GM19025 (cell line): Measurements from ENCODE around the gene NPIPA1.
"Not testable (repeated sequence)": the region's sequence is repeated elsewhere in the genome, so short reads cannot be mapped to it uniquely, and the experiment has no call there.

Experiments
- ATAC-seq: cut with Tn5 transposase; IDR thresholded peaks from one replicate; pipeline ENCODE4 v1.9.1; 2021; ENCODE audit warnings: mild to moderate bottlenecking, low read depth, moderate library complexity; ENCODE audit not compliant: unreplicated experiment

The NPIPA1 gene

DNA sequence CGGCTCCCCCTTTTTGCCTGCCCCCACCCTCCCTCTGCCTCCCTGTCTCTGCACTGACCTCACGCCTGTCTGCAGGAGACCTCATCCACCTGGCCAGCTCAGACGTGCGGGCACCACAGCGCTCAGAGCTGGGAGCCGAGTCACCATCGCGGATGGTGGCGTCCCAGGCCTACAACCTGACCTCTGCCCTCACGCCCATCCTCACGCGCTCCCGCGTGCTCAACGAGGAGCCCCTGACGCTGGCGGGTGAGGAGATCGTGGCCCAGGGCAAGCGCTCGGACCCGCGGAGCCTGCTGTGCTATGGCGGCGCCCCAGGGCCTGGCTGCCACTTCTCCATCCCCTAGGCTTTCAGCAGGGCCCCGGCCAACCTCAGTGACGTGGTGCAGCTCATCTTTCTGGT, 8.1 kb upstream of the NPIPA1 start:
- not testable (repeated sequence) for ATAC-seq

DNA sequence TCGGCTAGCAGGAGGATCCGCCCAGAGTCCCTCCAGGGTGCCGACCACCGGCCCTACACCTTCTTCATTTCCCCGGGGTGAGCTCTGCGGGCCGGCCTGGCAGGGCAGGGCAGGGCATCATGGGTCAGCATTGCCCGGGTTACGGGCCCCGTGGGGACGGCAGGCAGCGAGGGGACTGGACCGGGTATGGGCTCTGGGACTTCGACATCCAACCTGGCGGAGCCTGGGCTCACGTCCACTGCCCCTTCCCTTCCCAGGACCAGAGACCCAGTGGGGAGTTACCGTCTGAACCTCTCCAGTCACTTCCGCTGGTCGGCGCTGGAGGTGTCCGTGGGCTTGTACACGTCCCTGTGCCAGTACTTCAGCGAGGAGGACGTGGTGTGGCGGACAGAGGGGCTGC, 7.0 kb upstream of the NPIPA1 start:
- not testable (repeated sequence) for ATAC-seq

DNA sequence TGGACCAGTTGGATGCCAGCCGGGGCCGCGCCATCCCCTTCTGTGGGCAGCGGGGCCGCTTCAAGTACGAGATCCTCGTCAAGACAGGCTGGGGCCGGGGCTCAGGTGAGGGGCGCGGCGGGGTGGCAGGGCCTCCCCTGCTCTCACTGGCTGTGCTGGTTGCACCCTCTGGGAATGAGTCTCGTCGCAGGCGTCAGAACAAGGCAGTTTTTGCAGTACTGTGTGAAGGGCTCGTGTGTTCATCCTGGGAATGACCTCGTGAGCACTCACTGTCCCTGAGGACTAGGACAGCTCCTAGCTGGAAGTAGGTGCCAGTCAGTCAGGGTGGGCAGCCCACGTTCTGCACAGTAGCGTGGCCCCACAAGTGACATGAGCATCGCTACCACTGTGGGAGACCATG, 6.3 kb upstream of the NPIPA1 start:
- ATAC-seq: not testable (repeated sequence)

DNA sequence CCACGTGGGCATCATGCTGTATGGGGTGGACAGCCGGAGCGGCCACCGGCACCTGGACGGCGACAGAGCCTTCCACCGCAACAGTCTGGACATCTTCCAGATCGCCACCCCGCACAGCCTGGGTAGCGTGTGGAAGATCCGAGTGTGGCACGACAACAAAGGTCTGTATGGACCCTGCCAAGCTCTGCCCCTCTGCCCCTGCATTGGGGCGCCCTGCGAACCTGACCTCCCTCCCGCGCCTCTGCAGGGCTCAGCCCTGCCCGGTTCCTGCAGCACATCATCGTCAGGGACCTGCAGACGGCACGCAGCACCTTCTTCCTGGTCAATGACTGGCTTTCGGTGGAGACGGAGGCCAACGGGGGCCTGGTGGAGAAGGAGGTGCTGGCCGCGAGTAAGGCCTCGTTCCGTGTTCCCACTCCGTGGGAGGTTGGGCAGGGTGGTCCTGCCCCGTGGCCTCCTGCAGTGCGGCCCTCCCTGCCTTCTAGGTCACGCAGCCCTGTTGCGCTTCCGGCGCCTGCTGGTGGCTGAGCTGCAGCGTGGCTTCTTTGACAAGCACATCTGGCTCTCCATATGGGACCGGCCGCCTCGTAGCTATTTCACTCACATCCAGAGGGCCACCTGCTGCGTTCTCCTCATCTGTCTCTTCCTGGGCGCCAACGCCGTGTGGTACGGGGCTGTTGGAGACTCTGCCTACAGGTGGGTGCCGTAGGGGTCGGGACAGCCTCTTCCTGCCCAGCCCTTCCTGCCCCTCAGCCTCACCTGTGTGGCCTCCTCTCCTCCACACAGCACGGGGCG, 4.5 kb upstream of the NPIPA1 start:
- ATAC-seq: not testable (repeated sequence)

DNA sequence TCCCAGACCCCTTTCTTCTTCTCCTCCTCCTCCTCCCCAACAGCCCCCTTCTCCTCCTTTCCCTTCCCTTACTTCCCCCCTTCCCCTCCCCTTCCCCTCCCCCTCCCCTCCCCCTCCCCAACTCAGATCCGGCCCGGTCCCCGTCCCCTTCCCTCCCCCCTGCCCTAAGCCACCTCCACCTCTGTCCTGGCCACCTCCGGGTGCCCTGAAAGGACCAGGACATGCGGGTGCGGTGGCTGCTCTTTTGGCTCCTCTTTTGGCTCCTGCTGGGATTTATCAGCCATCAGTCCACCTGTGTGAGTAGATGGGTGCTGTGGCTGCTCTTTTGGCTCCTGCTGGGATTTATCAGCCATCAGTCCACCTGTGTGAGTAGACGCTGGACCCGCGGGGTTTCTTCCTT, 751 bp downstream of the NPIPA1 start:
- not testable (repeated sequence) for ATAC-seq

DNA sequence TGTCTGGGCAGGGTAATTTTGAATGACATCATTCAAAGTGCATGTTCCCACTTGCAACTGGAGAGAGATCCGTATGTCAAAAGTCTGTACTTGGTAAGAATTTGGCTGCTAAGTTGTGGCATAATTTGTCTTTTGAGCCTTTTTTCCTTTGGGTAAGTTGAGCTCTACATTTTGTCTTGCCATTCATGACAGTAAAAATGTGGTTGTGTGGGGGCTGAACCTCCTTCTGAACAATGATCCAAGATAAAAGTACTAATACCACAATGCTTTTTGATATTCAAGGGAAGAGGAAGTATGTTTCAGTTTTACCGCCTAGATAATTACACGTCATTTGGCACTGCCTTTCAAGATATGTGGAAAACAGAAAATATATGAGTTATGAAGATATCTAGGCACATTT, 5.4 kb downstream of the NPIPA1 start:
- ATAC-seq: not testable (repeated sequence)

DNA sequence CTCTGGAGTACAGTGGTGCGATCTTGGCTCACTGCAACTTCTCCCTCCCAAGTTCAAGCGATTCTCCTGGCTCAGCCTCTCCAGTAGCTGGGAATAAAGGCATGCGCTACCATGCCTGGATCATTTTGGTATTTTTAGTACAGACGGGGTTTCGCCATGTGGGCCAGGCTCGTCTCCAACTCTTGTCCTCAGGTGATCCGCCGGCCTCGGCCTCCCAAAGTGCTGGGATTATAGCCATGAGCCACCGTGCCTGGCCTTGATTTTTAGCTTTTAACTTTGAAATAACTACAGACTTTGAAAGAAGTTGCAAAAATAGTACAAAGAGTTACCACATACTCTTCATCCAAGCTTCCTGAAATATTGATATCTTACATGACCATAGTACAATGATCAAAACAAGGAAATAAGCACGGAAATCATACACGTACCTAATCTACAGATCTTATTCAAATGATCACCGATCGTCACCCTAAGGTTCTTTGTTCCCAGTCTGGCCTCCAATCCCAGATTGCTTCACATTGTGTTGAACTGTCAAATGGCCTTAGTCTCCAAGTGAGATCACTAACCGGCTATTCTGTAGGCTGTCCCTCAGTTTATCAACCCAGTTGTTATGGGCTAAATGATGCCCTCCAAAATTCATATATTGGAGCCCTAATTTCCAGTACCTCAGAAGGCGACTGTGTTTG, 18.4 kb downstream of the NPIPA1 start:
- ATAC-seq: no peak

DNA sequence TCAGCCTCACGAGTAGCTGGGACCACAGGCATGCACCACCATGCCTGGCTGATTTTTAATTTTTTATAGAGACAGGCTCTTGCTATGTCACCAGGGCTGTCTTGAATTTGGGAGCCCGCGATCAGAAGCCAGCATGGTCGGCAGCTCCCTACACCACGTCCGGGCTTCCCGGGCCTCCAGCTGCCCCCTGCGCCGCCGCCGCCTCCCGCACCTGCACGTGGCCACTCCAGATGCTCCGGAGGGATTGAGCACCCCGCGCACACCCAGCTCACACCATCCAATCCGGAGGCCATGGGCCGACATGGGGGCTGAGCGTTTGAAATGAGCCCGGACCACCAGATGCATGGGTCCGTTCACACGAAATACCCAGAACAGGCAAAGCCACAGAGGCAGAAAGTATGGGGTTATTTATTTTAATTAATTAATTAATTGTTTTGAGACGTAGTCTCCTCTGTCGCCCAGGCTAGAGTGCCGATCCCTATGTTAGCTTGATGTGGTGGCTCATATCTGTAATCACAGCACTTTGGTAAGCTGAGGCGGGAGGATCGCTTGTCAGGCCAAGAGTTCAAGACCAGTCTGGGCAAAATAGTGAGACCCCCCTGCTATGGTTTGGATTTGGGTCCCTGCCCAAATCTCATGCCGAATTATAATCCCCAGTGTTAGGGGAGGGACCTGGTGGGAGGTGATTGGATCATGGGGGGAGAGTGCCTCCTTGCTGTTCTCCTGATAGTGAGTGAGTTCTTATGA, 20.5 kb downstream of the NPIPA1 start:
- no peak for ATAC-seq

DNA sequence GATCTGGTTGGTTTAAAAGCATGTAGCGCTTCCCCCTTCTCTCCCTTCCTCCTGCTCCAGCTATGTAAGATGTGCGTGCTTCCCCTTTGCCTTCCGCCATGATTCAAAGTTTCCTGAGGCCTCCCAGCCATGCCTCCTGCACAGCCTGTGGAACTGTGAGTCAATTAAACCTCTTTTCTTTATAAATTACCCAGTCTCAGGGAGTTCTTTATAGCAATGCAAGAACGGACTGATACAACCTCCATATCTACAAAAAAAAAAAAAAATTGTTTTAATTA, 21.0 kb downstream of the NPIPA1 start:
- ATAC-seq: no peak

DNA sequence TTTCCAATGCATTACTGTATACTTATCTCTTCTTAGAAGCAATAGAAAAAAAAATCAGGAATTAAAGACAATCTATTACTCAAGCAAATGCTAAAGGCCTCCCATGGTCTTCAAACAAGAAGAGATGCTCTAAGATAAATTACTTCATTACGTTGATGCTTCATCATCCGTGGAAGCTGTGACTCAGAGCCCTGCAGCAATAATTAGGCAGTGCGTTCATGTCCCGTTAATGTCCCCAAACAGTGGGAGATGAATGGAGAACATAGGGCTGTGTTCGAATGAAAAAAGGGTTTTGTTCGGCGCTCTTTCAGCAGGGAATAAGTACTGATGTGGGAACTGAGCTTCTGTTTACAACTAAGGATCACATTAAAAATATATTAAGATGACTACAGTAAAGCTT, 21.7 kb downstream of the NPIPA1 start:
- no peak for ATAC-seq

DNA sequence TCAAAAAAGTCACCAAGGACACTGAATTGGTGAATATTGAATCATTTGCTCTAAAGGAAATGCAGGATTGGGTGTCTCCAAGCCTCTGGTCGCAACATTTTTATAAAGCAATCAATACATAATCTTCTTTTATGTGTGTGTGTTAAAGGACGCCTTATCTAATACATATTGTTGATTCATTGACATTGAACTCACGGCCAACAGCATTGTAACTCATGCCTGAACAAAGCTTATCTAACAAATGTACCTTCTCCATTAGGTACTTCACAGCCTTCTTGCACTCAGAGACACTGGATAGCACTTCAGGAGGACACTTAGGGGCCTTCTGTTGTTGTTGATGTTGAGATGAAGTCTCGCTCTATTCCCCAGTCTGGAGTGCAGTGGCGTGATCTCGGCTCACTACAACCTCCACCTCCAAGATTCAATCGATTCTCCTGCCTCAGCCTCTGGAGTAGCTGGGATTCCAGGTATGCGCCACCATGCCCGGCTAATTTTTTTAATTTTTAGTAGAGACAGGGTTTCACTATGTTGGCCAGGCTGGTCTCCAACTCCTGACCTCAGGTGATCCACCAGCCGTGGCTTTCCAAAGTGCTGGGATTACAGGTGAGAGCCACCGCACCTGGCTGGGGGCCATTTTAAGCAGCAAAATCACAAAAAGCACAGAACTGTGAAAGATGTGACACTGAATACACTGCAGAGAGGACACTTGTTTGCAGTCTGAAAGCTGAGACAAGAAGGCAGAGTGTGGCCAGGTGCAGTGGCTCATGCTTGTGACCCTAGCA, 24.4 kb downstream of the NPIPA1 start:
- no peak for ATAC-seq

DNA sequence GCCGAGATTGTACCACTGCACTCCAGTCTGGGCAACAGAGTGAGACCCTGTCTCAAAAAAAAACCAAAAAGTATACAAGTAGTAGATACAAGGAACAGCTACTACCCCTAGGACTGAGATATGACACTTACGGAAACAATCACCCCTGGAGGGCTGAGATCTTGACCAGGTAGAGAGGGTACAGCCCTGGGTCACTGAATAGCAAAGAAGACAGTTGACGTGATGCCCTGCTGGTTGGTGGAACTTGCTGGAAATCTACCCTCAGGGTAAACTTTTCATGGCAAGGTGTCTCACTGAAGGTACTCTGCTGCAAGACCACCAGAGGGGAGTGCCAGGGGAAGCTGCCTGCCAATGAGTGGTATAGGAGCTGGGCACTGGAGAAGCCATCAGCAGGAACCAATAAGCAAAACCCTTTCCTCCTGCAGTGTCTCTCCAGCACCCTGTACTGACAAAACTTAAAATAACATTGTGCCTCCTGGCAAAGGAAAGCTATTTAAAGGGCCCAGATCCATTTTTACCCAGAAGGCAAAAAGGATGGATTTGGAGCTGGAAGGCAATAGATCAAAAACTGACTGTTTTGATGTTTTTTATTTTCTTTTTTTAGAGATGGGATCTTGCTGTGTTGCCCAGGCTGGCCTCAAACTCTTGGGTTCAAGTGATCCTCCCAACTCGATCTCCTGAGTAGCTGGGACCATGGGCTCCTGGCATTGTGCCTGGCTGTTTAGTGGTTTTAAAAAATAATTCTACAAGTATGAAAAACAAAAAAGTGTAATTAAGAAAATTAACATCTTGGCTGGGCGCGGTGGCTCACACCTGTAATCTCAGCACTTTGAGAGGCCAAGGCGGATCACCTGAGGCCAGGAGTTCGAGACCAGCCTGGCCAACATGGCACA, 26.3 kb downstream of the NPIPA1 start:
- ATAC-seq: no peak

DNA sequence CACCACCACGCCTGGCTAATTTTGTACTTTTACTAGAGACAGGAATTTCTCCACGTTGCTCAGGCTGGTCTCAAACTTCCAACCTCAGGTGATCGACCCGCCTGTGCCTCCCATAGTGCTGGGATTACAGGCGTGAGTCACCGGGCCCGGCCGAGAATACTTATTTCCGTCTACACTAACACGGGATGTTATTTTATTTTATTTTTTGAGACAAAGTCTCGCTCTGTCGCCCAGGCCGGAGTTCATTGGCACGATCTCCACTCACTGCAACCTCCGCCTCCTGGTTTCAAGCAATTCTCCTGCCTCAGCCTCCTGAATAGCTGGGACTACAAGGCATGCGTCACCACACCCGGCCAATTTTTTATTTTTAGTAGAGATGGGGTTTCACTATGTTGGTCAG, 28.1 kb downstream of the NPIPA1 start:
- ATAC-seq: no peak

DNA sequence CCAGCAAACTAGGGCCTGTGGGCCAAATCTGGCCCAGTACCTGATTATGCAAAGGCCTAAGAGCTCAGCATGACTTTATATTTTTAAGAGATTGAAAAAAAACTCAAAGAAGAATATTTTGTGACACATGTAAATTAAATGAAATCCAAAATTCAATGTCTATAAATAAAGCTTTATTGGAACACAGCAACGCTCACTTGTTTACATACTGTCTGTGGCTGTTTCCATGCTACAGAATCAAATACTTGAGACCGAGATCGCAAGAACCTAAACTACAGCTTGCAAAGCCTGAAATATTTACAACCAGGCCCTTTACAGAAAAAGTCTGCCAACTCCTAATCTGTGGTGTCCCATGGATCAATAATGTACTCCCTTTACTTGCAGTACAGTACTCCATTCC, 32.6 kb downstream of the NPIPA1 start:
- not testable (repeated sequence) for ATAC-seq

DNA sequence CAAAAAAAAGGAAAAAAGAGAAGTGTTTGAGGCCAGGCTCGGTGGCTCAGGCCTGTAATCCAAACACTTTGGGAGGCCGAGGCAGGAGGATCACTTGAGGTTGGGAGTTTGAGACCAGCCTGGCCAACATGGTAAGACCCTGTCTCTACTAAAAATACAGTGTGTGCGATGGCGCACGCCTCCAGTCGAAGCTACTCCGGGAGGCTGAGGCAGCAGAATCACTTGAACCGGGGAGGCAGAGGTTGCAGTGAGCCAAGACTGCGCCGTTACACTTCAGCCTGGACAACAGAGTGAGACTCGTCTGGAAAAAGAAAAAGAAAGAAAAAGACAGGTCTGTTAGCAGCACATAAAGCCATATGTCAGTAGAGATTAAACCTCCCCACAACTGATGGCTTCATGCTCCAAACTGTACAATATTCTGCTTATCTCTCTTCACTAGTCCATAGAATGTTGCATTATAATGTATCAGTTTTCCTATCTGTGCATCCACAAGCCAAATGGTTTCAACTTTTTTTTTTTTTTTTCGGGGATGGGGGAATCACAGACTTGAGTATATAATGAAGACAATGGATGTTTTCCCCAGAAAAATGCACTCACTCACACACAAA, 34.5 kb downstream of the NPIPA1 start:
- ATAC-seq: not testable (repeated sequence)

DNA sequence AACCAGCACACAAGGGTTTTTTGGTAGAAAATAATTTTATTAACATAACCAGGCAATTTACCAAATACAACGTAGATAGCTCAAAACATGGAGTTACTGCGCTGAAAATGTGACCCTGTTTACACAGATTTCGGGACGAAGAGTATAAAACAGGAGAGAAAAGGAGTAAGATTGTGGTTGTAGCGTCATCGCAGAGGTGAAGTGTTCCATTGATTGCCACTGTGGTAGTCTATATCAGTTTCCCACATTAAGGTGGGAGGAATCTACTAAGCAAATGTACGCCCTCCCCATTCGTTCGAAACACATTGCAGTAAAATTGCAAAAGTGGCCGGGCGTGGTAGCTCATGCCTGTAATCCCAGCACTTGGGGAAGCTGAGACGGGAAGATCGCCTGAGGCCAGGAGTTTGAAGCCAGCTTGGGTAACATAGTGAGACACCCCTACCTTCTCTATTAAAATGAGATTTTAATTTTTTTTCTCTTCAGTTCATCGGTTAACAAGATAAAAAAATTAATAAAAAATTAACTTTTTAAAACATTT, 36.6 kb downstream of the NPIPA1 start:
- not testable (repeated sequence) for ATAC-seq

DNA sequence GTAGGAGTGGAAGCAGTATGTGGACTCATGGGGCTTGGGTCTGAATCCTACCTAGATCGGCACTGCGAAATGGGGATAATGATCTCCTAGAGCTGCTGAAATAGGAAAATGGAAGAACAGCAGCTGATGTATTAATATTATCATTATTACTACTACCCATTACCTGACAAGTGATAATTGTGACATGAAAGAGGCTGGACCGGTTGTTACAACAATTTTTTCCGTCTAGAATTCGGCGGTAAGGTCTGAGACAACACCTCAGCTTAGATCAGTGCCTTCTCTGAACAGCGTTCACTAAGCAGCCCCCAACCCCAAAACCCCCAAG, 37.0 kb downstream of the NPIPA1 start:
- ATAC-seq: not testable (repeated sequence)

DNA sequence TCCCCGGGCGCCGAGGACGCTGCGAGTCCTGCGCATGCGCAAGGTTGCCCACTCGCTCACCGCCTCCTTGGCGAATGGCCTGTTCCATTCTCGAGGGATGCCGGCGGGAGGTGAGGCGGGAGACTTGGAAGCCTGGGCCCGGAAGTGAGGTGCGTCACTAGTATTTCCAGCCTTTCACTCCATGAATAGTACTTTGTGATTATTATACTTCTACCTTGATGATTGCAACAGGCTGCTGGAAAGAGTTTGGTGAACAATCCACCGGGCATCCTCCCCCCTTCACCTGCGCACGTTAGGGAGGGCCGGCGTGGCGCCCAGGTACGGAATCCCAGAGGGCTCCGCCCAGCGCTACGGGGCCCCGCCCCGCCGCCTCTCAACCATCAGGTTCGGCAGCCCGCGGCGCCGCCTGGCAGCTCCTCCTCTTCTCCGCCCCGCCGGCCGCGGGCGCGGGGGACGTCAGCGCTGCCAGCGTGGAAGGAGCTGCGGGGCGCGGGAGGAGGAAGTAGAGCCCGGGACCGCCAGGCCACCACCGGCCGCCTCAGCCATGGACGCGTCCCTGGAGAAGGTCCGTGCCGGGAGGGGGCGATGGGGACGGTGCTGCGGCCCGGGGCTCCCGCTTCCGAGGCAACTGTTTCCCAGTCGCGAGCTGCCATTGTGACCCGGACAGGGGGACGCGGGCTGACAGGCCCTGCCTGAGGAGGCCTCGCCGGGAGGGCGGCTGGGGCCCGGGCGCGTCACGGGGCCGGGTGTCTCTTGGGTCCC, 37.6 kb downstream of the NPIPA1 start, which contains the start of gene PDXDC1:
TSS of gene PDXDC1 (plus strand) at position 371 of the 762 bp plus-strand sequence. CDS start at position 545, 174 bp downstream.
- ATAC-seq: peak; percentile 97
